MCF 10A (cell line): ENCODE data around the gene TAC1. TPM values are rescaled to one million over a fixed set of nuclear protein-coding genes. Genes with fewer than 3 reads are reported as not detected.

Source experiments
- BruUV-seq: library from RNA; stranded (reverse); fragments of 400-500 nt; replicated peaks from 2 replicates; lab custom pipeline; 2021; lab: Mats Ljungman, UMichigan
- CTCF ChIA-PET: fragments of 300-600 bp; sonication (Branson Sonifier 250); formaldehyde crosslinking; extraction: SDS; loops from one replicate; lab custom pipeline; 2021; ENCODE audit warnings: antibody characterized with exemption, inconsistent platforms; lab: Yijun Ruan, JAX
- POLR2A ChIA-PET: fragments of 300-600, 350-650 bp; sonication (Branson Sonifier 250); formaldehyde crosslinking; extraction: SDS; loops from one replicate; lab custom pipeline; 2020; ENCODE audit warnings: antibody characterized with exemption, inconsistent platforms; lab: Yijun Ruan, JAX
- DNase-seq: peaks from one replicate; pipeline ENCODE4 v3.0.0-alpha.2; 2018; ENCODE audit not compliant: unreplicated experiment
- H3K27ac Mint-ChIP-seq: one replicate; pipeline ENCODE4 v1.8.0; 2022; ENCODE audit warnings: mild to moderate bottlenecking, low read depth, mixed read lengths; ENCODE audit not compliant: unreplicated experiment
- H3K27me3 Mint-ChIP-seq: one replicate; pipeline ENCODE4 v1.8.0; 2022; ENCODE audit warnings: mixed read lengths; ENCODE audit not compliant: insufficient read depth, unreplicated experiment
- H3K36me3 Mint-ChIP-seq: one replicate; pipeline ENCODE4 v1.8.0; 2022; ENCODE audit warnings: mild to moderate bottlenecking, moderate library complexity, mixed read lengths; ENCODE audit not compliant: insufficient read depth, unreplicated experiment
- H3K4me1 Mint-ChIP-seq: one replicate; pipeline ENCODE4 v1.8.0; 2022; ENCODE audit warnings: mixed read lengths; ENCODE audit not compliant: insufficient read depth, unreplicated experiment
- H3K4me3 Mint-ChIP-seq: one replicate; pipeline ENCODE4 v1.8.0; 2022; ENCODE audit warnings: mild to moderate bottlenecking, moderate library complexity, mixed read lengths; ENCODE audit not compliant: unreplicated experiment
- H3K9me3 Mint-ChIP-seq: one replicate; pipeline ENCODE4 v1.8.0; 2022; ENCODE audit warnings: mixed read lengths; ENCODE audit not compliant: unreplicated experiment
- CTCF ChIP-seq: fragments of 200-600 bp; IDR thresholded peaks from one replicate; pipeline ENCODE4 v1.8.0; 2022; ENCODE audit warnings: antibody characterized with exemption, mild to moderate bottlenecking; ENCODE audit not compliant: unreplicated experiment
- intact Hi-C: fragments of 100-400 bp; cut with micrococcal nuclease; formaldehyde crosslinking; loops from 2 replicates; pipeline ENCODE4 v1.14.1; 2022
- total RNA-seq: library from RNA; stranded (reverse); gene quantifications from 2 replicates; pipeline ENCODE4 v1.2.3, GENCODE V29; 2022

Gene TAC1
- total RNA-seq, 1 experiment from 2014 or later: not detected

GRCh38 chr7:97752215-97752614 lies 20.3 kb downstream of the TAC1 start:
- ChIA-PET POLR2A (no interaction called here), CTCF (no interaction called here)
- H3K9me3 Mint-ChIP-seq: no peaks in the 10 kb centered on the region
- H3K36me3 Mint-ChIP-seq: no peaks in the 10 kb centered on the region
- H3K4me1 Mint-ChIP-seq: no peaks in the 10 kb centered on the region
- peaks cover 37% of the 10 kb centered on the region for H3K27me3 Mint-ChIP-seq
- H3K27ac Mint-ChIP-seq: no peak overlapping the region
- no TSS peak for BruUV-seq
- no peak for DNase-seq
- H3K4me3 Mint-ChIP-seq: no peak overlapping the region
- intact Hi-C loops: no loop called here
- no peak for TF ChIP-seq CTCF

GRCh38 chr7:97757824-97758223 lies 25.9 kb downstream of the TAC1 start:
- ChIA-PET POLR2A (interaction anchor here (0.7 kb wide), 1 partner anchor 8 kb away, joined by 3 read pairs; no protein-coding TSS in a partner anchor), CTCF (no interaction called here)
- intact Hi-C loops: no loop called here
- no peak for DNase-seq
- Mint-ChIP-seq H3K9me3 (no peaks in the 10 kb centered on the region), H3K4me3 (no peak overlapping the region), H3K27ac (no peak overlapping the region), H3K36me3 (no peaks in the 10 kb centered on the region), H3K27me3 (peaks cover 27% of the 10 kb centered on the region), H3K4me1 (no peaks in the 10 kb centered on the region)
- BruUV-seq: no TSS peak
- TF ChIP-seq CTCF: no peak

GRCh38 chr7:97770850-97771249 lies 39.0 kb downstream of the TAC1 start:
- H3K4me3 Mint-ChIP-seq: no peak overlapping the region
- no peak overlapping the region for H3K27ac Mint-ChIP-seq
- peaks cover 42% of the 10 kb centered on the region for H3K27me3 Mint-ChIP-seq
- no TSS peak for BruUV-seq
- peak; percentile 22 for DNase-seq
- intact Hi-C loops: no loop called here
- H3K36me3 Mint-ChIP-seq: no peaks in the 10 kb centered on the region
- ChIA-PET CTCF (interaction anchor here (0.7 to 1.0 kb wide), 2 partner anchors 65 to 69 kb away, joined by 3 read pairs; no protein-coding TSS in a partner anchor), POLR2A (no interaction called here)
- no peak for TF ChIP-seq CTCF
- peaks cover 6% of the 10 kb centered on the region for H3K4me1 Mint-ChIP-seq
- no peaks in the 10 kb centered on the region for H3K9me3 Mint-ChIP-seq

GRCh38 chr7:97771576-97771975 lies 39.7 kb downstream of the TAC1 start:
- no peaks in the 10 kb centered on the region for H3K36me3 Mint-ChIP-seq
- intact Hi-C loops: no loop called here
- DNase-seq: no peak
- H3K4me3 Mint-ChIP-seq: no peak overlapping the region
- peaks cover 42% of the 10 kb centered on the region for H3K27me3 Mint-ChIP-seq
- peaks cover 6% of the 10 kb centered on the region for H3K4me1 Mint-ChIP-seq
- H3K27ac Mint-ChIP-seq: no peak overlapping the region
- CTCF ChIA-PET: no interaction called here
- POLR2A ChIA-PET: no interaction called here
- H3K9me3 Mint-ChIP-seq: no peaks in the 10 kb centered on the region
- no peak for TF ChIP-seq CTCF
- no TSS peak for BruUV-seq
